ENCODE results near the gene SART1. TPM values are rescaled to one million over a fixed set of nuclear protein-coding genes. Genes with fewer than 3 reads are reported as not detected.

SART1 gene
- total RNA-seq, 1 donor from 2014 or later: 36.5 TPM

DNA sequence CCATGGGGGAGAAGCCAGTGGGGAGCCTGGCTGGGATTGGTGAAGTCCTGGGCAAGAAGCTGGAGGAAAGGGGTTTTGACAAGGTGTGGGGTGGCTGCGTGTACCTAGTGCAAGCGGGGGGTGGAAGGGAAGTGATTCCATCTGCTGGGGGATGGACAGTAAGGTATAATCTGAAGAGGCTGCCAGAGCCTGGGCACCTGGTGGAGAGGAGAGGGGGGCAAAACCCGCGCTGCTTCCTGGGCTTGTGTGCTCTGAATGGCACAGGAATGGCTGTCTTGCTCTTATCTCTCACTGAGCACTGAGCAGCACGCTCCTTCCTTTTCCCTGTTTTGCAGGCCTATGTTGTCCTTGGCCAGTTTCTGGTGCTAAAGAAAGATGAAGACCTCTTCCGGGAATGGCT is 41.8 kb downstream of the SART1 start:
- peak overlapping the region; percentile 96 for H3K4me2 ChIP-seq (ENCODE audit: low read length)
- no peaks in the 10 kb centered on the region for H3K27me3 ChIP-seq (ENCODE audit: insufficient read depth, low read length)
- Mint-ChIP-seq H3K27ac (ENCODE audit: unreplicated experiment) (peak overlapping the region; percentile 86), H3K4me3 (ENCODE audit: unreplicated experiment) (peak overlapping the region; percentile 100), H3K4me1 (ENCODE audit: low read depth, unreplicated experiment) (peaks cover 20% of the 10 kb centered on the region), H3K36me3 (ENCODE audit: low read depth, unreplicated experiment) (peaks cover 6% of the 10 kb centered on the region), H3K9me3 (ENCODE audit: unreplicated experiment) (no peaks in the 10 kb centered on the region), H3K27me3 (ENCODE audit: low read depth, unreplicated experiment) (no peaks in the 10 kb centered on the region)
- no peak for TF ChIP-seq EZH2 (IDR thresholded peaks at IDR 0.05; ENCODE audit: insufficient read depth, low read length)
- TF ChIP-seq, protein P1, sequence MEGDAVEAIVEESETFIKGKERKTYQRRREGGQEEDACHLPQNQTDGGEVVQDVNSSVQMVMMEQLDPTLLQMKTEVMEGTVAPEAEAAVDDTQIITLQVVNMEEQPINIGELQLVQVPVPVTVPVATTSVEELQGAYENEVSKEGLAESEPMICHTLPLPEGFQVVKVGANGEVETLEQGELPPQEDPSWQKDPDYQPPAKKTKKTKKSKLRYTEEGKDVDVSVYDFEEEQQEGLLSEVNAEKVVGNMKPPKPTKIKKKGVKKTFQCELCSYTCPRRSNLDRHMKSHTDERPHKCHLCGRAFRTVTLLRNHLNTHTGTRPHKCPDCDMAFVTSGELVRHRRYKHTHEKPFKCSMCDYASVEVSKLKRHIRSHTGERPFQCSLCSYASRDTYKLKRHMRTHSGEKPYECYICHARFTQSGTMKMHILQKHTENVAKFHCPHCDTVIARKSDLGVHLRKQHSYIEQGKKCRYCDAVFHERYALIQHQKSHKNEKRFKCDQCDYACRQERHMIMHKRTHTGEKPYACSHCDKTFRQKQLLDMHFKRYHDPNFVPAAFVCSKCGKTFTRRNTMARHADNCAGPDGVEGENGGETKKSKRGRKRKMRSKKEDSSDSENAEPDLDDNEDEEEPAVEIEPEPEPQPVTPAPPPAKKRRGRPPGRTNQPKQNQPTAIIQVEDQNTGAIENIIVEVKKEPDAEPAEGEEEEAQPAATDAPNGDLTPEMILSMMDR (IDR thresholded peaks at IDR 0.05; ENCODE audit: insufficient read depth, low read depth, low read length): no peak
- H3K4me1 ChIP-seq (ENCODE audit: insufficient read depth, low read length): peaks cover 3% of the 10 kb centered on the region
- no peak overlapping the region for H2AFZ ChIP-seq (ENCODE audit: low read depth, low read length)
- no peak overlapping the region for H3K27ac ChIP-seq (ENCODE audit: low read depth, low read length)
- FAIRE-seq: no peak
- peaks cover 44% of the 10 kb centered on the region for H3K79me2 ChIP-seq (ENCODE audit: insufficient read depth, low read length)
- H3K9me3 ChIP-seq (ENCODE audit: insufficient read depth, low read depth, low read length): no peaks in the 10 kb centered on the region
- peaks cover 24% of the 10 kb centered on the region for H4K20me1 ChIP-seq (ENCODE audit: insufficient read depth, low read length)
- peak overlapping the region; percentile 99 for H3K4me3 ChIP-seq (ENCODE audit: insufficient read depth, low read depth, low read length)
- H3K36me3 ChIP-seq (ENCODE audit: insufficient read depth, low read length): peaks cover 27% of the 10 kb centered on the region
- DNase-seq (ENCODE audit: low read depth): no peak
- peak overlapping the region; percentile 95 for H3K9ac ChIP-seq (ENCODE audit: low read length)

DNA sequence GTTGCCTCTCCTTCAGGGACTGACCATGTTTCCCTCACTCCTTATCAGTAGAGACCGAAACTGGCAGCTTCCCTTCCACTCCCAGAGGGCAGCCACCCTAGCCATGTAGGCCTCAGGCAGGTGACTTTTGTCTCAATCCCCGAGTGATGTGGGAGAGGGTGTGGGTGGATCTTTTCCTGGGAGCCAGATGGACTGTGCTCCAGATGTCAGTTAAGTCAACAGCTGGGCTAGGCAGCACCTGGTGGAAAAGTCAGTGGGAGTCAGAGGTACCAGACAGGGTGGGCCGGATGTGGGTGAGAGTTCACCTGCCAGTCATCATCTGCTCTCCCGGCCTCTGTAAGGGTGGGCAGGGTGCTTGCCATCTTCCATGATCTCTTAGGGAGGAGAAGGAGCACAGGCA is 42.7 kb downstream of the SART1 start:
- H3K27ac Mint-ChIP-seq (ENCODE audit: unreplicated experiment): no peak overlapping the region

More for the DNA sequence above, 42.7 kb downstream of the SART1 start:
- Histone ChIP-seq H3K4me2 (ENCODE audit: low read length) (no peak overlapping the region), H4K20me1 (ENCODE audit: insufficient read depth, low read length) (peaks cover 21% of the 10 kb centered on the region), H3K36me3 (ENCODE audit: insufficient read depth, low read length) (peaks cover 18% of the 10 kb centered on the region), H2AFZ (ENCODE audit: low read depth, low read length) (no peak overlapping the region), H3K4me3 (ENCODE audit: insufficient read depth, low read depth, low read length) (no peak overlapping the region), H3K4me1 (ENCODE audit: insufficient read depth, low read length) (peaks cover 3% of the 10 kb centered on the region), H3K9ac (ENCODE audit: low read length) (no peak overlapping the region), H3K27ac (ENCODE audit: low read depth, low read length) (no peak overlapping the region), H3K79me2 (ENCODE audit: insufficient read depth, low read length) (peaks cover 42% of the 10 kb centered on the region), H3K27me3 (ENCODE audit: insufficient read depth, low read length) (no peaks in the 10 kb centered on the region), H3K9me3 (ENCODE audit: insufficient read depth, low read depth, low read length) (no peaks in the 10 kb centered on the region)
- Mint-ChIP-seq H3K4me3 (ENCODE audit: unreplicated experiment) (peak overlapping the region; percentile 77), H3K36me3 (ENCODE audit: low read depth, unreplicated experiment) (peaks cover 3% of the 10 kb centered on the region), H3K27me3 (ENCODE audit: low read depth, unreplicated experiment) (no peaks in the 10 kb centered on the region), H3K9me3 (ENCODE audit: unreplicated experiment) (no peaks in the 10 kb centered on the region), H3K4me1 (ENCODE audit: low read depth, unreplicated experiment) (peaks cover 20% of the 10 kb centered on the region)
- no peak for FAIRE-seq
- no peak for DNase-seq (ENCODE audit: low read depth)
- no peak for TF ChIP-seq EZH2 (IDR thresholded peaks at IDR 0.05; ENCODE audit: insufficient read depth, low read length)
- TF ChIP-seq, protein P1 (IDR thresholded peaks at IDR 0.05; ENCODE audit: insufficient read depth, low read depth, low read length): no peak
